DOHH2 (cell line): Measurements from ENCODE around the gene RAB13.

ENCODE experiments used
- H3F3A ChIP-seq: fragments of 200-600 bp; sonication (generic), shearing (Covaris generic); 2 replicates; pipeline ENCODE4 v1.6.0; 2016; ENCODE audit warnings: antibody characterized with exemption, mild to moderate bottlenecking; ENCODE audit not compliant: control insufficient read depth, insufficient read depth
- H3K27ac ChIP-seq: fragments of 200-600 bp; sonication (generic); 2 replicates; pipeline ENCODE4 v1.5.1; 2014; ENCODE audit warnings: low read depth, mild to moderate bottlenecking, low read length, moderate library complexity
- H3K27me3 ChIP-seq: fragments of 200-600 bp; sonication (generic); 2 replicates; pipeline ENCODE4 v1.6.1; 2014; ENCODE audit warnings: mild to moderate bottlenecking, low read length, mixed read lengths; ENCODE audit not compliant: control insufficient read depth
- H3K36me3 ChIP-seq: fragments of 200-600 bp; sonication (generic); 2 replicates; pipeline ENCODE4 v1.6.1; 2014; ENCODE audit warnings: mild to moderate bottlenecking, low read length, moderate library complexity, mixed read lengths; ENCODE audit not compliant: control insufficient read depth
- H3K4me1 ChIP-seq: fragments of 200-600 bp; sonication (generic); 2 replicates; pipeline ENCODE4 v1.6.1; 2014; ENCODE audit warnings: mild to moderate bottlenecking, low read length, mixed read lengths; ENCODE audit not compliant: control insufficient read depth
- H3K4me2 ChIP-seq: fragments of 200-600 bp; sonication (generic); 2 replicates; pipeline ENCODE4 v1.6.0; 2014; ENCODE audit warnings: mild to moderate bottlenecking, low read length, moderate library complexity
- H3K4me3 ChIP-seq: fragments of 200-600 bp; sonication (generic); 2 replicates; pipeline ENCODE4 v1.5.1; 2014; ENCODE audit warnings: mild to moderate bottlenecking, low read length, mixed read lengths
- H3K79me2 ChIP-seq: fragments of 200-600 bp; sonication (generic); 2 replicates; pipeline ENCODE4 v1.6.1; 2014; ENCODE audit warnings: mild to moderate bottlenecking, low read length, mixed read lengths; ENCODE audit not compliant: control insufficient read depth
- H3K9me2 ChIP-seq: fragments of 200-600 bp; sonication (generic); replicated peaks from 2 replicates; pipeline ENCODE4 v1.6.1; 2014; ENCODE audit warnings: mild to moderate bottlenecking, low read length, mixed read lengths; ENCODE audit not compliant: control insufficient read depth
- H3K9me3 ChIP-seq: fragments of 200-600 bp; sonication (generic); 2 replicates; pipeline ENCODE4 v1.6.1; 2014; ENCODE audit warnings: antibody characterized with exemption, low read length, mixed read lengths; ENCODE audit not compliant: control insufficient read depth, insufficient read depth
- H4K20me1 ChIP-seq: fragments of 200-600 bp; sonication (generic); 2 replicates; pipeline ENCODE4 v1.6.0; 2014; ENCODE audit warnings: low read depth, mild to moderate bottlenecking, antibody characterized with exemption, low read length, moderate library complexity; ENCODE audit not compliant: control insufficient read depth, insufficient read depth
- CTCF ChIP-seq: fragments of 200-600 bp; sonication (generic); IDR thresholded peaks from one replicate; pipeline ENCODE4 v1.5.1; 2014; ENCODE audit warnings: antibody characterized with exemption, mild to moderate bottlenecking, low read depth, low read length; ENCODE audit not compliant: poor library complexity, severe bottlenecking
- EZH2phosphoT487 ChIP-seq: fragments of 200-600 bp; sonication (generic); IDR thresholded peaks from 2 replicates; pipeline ENCODE4 v1.6.1; 2017; ENCODE audit warnings: borderline replicate concordance, mild to moderate bottlenecking, antibody characterized with exemption, low read length, moderate library complexity, mixed read lengths

The RAB13 gene

DNA sequence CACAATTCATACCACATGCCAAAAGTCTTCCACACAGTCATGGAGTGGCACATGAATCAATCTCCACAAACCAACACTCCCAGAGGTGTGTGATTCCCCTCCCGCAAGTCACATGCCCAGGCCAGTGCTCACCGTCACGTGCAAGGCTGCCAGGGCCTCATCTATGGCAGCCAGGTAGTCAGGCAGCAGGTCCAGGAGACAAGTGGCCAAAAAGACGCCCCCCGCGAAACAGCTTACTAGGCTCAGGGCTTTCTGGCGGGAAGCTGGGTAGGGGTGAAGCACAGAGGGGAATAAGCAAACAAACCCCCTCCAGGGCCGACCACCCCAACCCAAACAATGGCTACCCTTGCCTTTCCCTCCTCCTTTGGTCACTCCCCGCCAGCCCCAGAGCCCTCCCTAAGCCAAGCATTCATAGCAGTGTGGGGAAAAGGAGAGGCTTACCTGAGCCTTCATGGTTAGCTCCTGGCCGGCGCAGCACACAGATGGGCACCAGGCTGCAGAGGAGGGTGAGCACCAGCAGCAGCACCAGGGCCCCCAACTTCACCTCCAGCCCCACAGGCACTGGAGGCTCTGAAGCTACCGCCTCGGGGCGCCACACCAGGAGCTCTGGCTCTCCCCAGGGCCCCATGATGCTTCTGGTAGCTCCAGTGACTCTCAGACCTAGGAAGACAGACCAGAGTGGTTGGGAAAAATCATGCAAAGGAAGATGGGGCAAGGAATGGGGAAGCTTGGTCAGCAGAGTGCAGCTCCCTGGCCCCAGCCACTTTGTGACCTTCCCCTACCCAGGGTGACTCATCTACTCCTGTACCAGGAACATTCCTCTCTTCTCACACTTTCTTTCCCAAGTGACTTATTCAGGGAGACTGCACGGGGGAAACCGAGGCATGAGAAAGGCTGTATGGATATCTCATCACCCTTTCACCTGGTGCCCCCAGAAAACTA is 23.8 kb downstream of the RAB13 start:
- no peaks in the 10 kb centered on the region for H3K9me3 ChIP-seq
- peaks cover 14% of the 10 kb centered on the region for H3F3A ChIP-seq
- no peaks in the 10 kb centered on the region for H3K9me2 ChIP-seq
- H3K4me3 ChIP-seq, result peak overlapping the region; percentile 84
- no peaks in the 10 kb centered on the region for H4K20me1 ChIP-seq
- no peak for TF ChIP-seq EZH2phosphoT487
- peaks cover 64% of the 10 kb centered on the region for H3K79me2 ChIP-seq
- H3K36me3 ChIP-seq, result peaks cover 54% of the 10 kb centered on the region
- H3K27me3 ChIP-seq, result no peaks in the 10 kb centered on the region
- peak overlapping the region; percentile 59 for H3K27ac ChIP-seq
- H3K4me2 ChIP-seq, result peak overlapping the region; percentile 83
- H3K4me1 ChIP-seq, result peaks cover 52% of the 10 kb centered on the region

- H3K9me2 ChIP-seq, result no peaks in the 10 kb centered on the region
- peaks cover 52% of the 10 kb centered on the region for H3K36me3 ChIP-seq
- no peaks in the 10 kb centered on the region for H3K9me3 ChIP-seq
- H3K27ac ChIP-seq, result no peak overlapping the region
- no peak for TF ChIP-seq CTCF
- TF ChIP-seq EZH2phosphoT487, result no peak
- H3F3A ChIP-seq, result peaks cover 9% of the 10 kb centered on the region
- peak overlapping the region; percentile 84; the same call in 1 of the 2 replicates for H3K4me3 ChIP-seq
- H3K4me2 ChIP-seq, result peak overlapping the region; percentile 83
- no peaks in the 10 kb centered on the region for H4K20me1 ChIP-seq
- peaks cover 59% of the 10 kb centered on the region for H3K4me1 ChIP-seq
- H3K79me2 ChIP-seq, result peaks cover 67% of the 10 kb centered on the region
- H3K27me3 ChIP-seq, result no peaks in the 10 kb centered on the region
These were observed 24.7 kb downstream of the RAB13 start for GRCh38 chr1:153961421-153961820.

DNA sequence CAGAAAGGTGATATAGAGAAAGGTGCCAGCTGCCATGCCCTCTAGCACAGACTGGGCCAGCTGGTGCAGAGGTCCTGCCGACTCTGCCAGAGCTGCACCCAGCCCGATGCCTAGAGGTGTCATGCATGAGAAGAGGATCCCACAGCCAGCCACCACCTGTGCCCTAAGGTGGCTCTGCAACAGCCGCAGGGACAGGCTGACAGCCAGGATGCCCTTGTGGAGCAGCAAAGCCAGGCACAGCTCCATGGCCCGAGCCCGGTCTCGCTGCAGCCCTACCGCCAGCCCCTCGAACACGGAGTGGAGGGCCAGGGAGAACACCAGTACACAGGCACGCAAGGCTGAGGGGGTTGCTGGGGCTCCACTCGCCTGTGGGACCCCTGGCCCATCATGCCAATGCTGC is 25.9 kb downstream of the RAB13 start:
- H3K4me2 ChIP-seq, result no peak overlapping the region

More for the DNA sequence above, 25.9 kb downstream of the RAB13 start:
- Histone ChIP-seq H3K4me3 (no peak overlapping the region), H3F3A (peaks cover 3% of the 10 kb centered on the region; the same call in 1 of the 2 replicates), H3K9me3 (no peaks in the 10 kb centered on the region), H4K20me1 (peaks cover 7% of the 10 kb centered on the region; the same call in 1 of the 2 replicates), H3K36me3 (peaks cover 60% of the 10 kb centered on the region), H3K4me1 (peaks cover 59% of the 10 kb centered on the region), H3K27ac (no peak overlapping the region), H3K79me2 (peaks cover 68% of the 10 kb centered on the region), H3K9me2 (no peaks in the 10 kb centered on the region), H3K27me3 (no peaks in the 10 kb centered on the region)
- TF ChIP-seq EZH2phosphoT487, result no peak
- no peak for TF ChIP-seq CTCF
